ENCODE results near the gene PTPRN2. TPM values are rescaled to one million over a fixed set of nuclear protein-coding genes. Genes with fewer than 3 reads are reported as not detected.

Gene PTPRN2
- total and polyA plus RNA-seq, 2 of the 8 experiments (the other 6 are each of a cell fraction or from before 2014, with no cell fraction given), result 2.6 to 4.5 TPM

DNA sequence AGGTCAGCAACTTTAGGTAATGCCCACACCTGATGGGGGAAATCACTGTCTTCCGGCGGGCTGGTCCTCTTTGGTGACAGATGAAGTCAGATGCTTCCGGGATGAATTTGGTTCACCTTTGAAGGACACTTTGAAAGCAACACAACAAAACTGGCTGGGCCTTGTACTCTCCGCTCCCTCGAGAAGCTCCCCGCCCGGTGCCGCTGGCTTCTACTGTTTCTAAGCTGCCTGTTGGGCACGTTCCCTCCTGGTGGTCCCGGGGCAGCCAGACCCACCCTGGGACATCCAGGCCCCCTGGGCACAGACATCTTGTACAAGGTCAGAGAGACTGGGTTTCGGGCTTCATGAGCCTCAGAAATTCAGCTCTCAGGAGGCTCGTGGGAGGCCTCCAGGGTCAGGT lies 798.5 kb downstream of the PTPRN2 start (continued):
- TF ChIP-seq, protein P1, sequence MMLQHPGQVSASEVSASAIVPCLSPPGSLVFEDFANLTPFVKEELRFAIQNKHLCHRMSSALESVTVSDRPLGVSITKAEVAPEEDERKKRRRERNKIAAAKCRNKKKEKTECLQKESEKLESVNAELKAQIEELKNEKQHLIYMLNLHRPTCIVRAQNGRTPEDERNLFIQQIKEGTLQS (IDR thresholded peaks at IDR 0.05; ENCODE audit: insufficient read depth, low read depth, low read length), result no peak
- TF ChIP-seq KDM1A (IDR thresholded peaks at IDR 0.05; ENCODE audit: borderline replicate concordance, low read length) (no peak), GTF2F1 (IDR thresholded peaks at IDR 0.05; ENCODE audit: borderline replicate concordance, low read depth, low read length) (no peak)

All from H1 (cell line).